NB4 (cell line): ENCODE results near the gene TMEM121B.

Source experiments
- CTCF ChIP-seq: IDR thresholded peaks from one replicate; pipeline ENCODE4 v1.5.1; 2012; ENCODE audit warnings: low read depth, low read length
- MAX ChIP-seq: IDR thresholded peaks from 2 replicates; pipeline ENCODE4 v1.6.1; 2011; ENCODE audit warnings: low read depth, low read length
- MYC ChIP-seq: IDR thresholded peaks from 2 replicates; pipeline ENCODE4 v1.6.1; 2011; ENCODE audit warnings: low read depth, low read length
- POLR2A ChIP-seq: IDR thresholded peaks from 2 replicates; pipeline ENCODE4 v1.6.1; 2011; ENCODE audit warnings: mild to moderate bottlenecking; ENCODE audit not compliant: insufficient read length; ENCODE audit errors: extremely low read depth

GRCh38 chr22:17072877-17073276, 48.3 kb downstream of the TMEM121B start:
- TF ChIP-seq MAX (no peak), CTCF (no peak), MYC (no peak), POLR2A (no peak)
